Vagina (tissue), 2 donors: ENCODE results near the gene STIM1. TPM values are rescaled to one million over a fixed set of nuclear protein-coding genes. Genes with fewer than 3 reads are reported as not detected.

Experiments used
- DNase-seq, 2 donors: peaks; one replicate each; pipeline ENCODE4 v3.0.0-alpha.2; 2017; ENCODE audit errors: extremely low spot score in 2 of 2
- H3K27ac ChIP-seq: fragments of 200-600 bp; sonication (generic); one replicate; pipeline ENCODE4 v1.5.1; 2019
- H3K27me3 ChIP-seq: fragments of 200-600 bp; sonication (generic); one replicate; pipeline ENCODE4 v1.5.1; 2019
- H3K36me3 ChIP-seq, 2 donors: fragments of 200-600 bp; sonication (generic); one replicate each; pipeline ENCODE4 v1.5.1; 2017 to 2019
- H3K4me1 ChIP-seq: fragments of 200-600 bp; sonication (generic); one replicate; pipeline ENCODE4 v1.5.1; 2019
- H3K4me3 ChIP-seq, 2 donors: fragments of 200-600 bp; sonication (generic); 1 replicate in 1 of 2; 2 replicates in 1 of 2; pipeline ENCODE4 v1.5.1; 2016 to 2019
- H3K9me3 ChIP-seq: fragments of 200-600 bp; sonication (generic); one replicate; pipeline ENCODE4 v1.5.1; 2019
- POLR2A ChIP-seq, 2 donors: fragments of 450-650 bp; IDR thresholded peaks; one replicate each; pipeline ENCODE4 v1.6.1; 2017; ENCODE audit warnings: antibody characterized with exemption in 2 of 2, mild to moderate bottlenecking in 2 of 2, moderate library complexity in 2 of 2
- POLR2AphosphoS5 ChIP-seq, 2 donors: sonication (generic); formaldehyde crosslinking; IDR thresholded peaks; one replicate each; pipeline ENCODE4 v1.9.0; 2017; ENCODE audit warnings: antibody characterized with exemption in 2 of 2, mild to moderate bottlenecking in 2 of 2, low read depth in 1 of 2; ENCODE audit not compliant: insufficient read depth in 1 of 2
- intact Hi-C: fragments of 100-400 bp; cut with DNase I; formaldehyde crosslinking; loops from one replicate; pipeline ENCODE4 v1.15.1; 2023
- total RNA-seq: library from RNA; depleted of rRNA; stranded (reverse); fragments of >200 nt; gene quantifications from one replicate; pipeline ENCODE4 v1.2.3, GENCODE V29; 2016
- TF ChIP-seq, protein P1 (sequence below), 3 experiments: fragments of 450-650 bp in 2 of 3; fragments of 200-600 bp in 1 of 3; sonication (generic) in 1 of 3; IDR thresholded peaks; one replicate each; pipeline ENCODE4 v1.5.1; 2017 to 2019; ENCODE audit warnings: antibody characterized with exemption in 3 of 3, mild to moderate bottlenecking in 2 of 3, moderate library complexity in 2 of 3

Gene STIM1
- total RNA-seq, 1 donor from 2014 or later: 68.8 TPM

- H3K27ac ChIP-seq: peak overlapping the region; percentile 76
- no peak overlapping the region for H3K4me3 ChIP-seq
- no peaks in the 10 kb centered on the region for H3K36me3 ChIP-seq
- peak in 1 of 2 donors; percentile 59 for TF ChIP-seq POLR2AphosphoS5 (IDR thresholded peaks at IDR 0.05; ENCODE audit: insufficient read depth in 1 of 2, low read depth in 1 of 2)
- no peak for TF ChIP-seq POLR2A (IDR thresholded peaks at IDR 0.05)
- TF ChIP-seq, protein P1, sequence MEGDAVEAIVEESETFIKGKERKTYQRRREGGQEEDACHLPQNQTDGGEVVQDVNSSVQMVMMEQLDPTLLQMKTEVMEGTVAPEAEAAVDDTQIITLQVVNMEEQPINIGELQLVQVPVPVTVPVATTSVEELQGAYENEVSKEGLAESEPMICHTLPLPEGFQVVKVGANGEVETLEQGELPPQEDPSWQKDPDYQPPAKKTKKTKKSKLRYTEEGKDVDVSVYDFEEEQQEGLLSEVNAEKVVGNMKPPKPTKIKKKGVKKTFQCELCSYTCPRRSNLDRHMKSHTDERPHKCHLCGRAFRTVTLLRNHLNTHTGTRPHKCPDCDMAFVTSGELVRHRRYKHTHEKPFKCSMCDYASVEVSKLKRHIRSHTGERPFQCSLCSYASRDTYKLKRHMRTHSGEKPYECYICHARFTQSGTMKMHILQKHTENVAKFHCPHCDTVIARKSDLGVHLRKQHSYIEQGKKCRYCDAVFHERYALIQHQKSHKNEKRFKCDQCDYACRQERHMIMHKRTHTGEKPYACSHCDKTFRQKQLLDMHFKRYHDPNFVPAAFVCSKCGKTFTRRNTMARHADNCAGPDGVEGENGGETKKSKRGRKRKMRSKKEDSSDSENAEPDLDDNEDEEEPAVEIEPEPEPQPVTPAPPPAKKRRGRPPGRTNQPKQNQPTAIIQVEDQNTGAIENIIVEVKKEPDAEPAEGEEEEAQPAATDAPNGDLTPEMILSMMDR (IDR thresholded peaks at IDR 0.05): no peak
- peaks cover 97% of the 10 kb centered on the region for H3K4me1 ChIP-seq
- no peaks in the 10 kb centered on the region for H3K9me3 ChIP-seq
- DNase-seq: peak in 1 of 2 donors; percentile 77
- H3K27me3 ChIP-seq: no peaks in the 10 kb centered on the region
- intact Hi-C loops: loop anchor here (10.0 kb wide), 1 partner anchor 88 kb away; the partner anchor contains the start of gene STIM1
These were observed 87.6 kb downstream of the STIM1 start for GRCh38 chr11:3942956-3943497.

GRCh38 chr11:3944198-3944597 is 88.7 kb downstream of the STIM1 start:
- Histone ChIP-seq H3K27ac (peak overlapping the region; percentile 76), H3K4me1 (peaks cover 99% of the 10 kb centered on the region), H3K4me3 (no peak overlapping the region), H3K9me3 (no peaks in the 10 kb centered on the region), H3K27me3 (no peaks in the 10 kb centered on the region), H3K36me3 (no peaks in the 10 kb centered on the region)
- TF ChIP-seq, protein P1 (IDR thresholded peaks at IDR 0.05): no peak
- TF ChIP-seq POLR2AphosphoS5 (IDR thresholded peaks at IDR 0.05; ENCODE audit: insufficient read depth in 1 of 2, low read depth in 1 of 2) (peak in 1 of 2 donors; percentile 81), POLR2A (IDR thresholded peaks at IDR 0.05) (no peak)
- intact Hi-C loops: loop anchor here (10.0 kb wide), 1 partner anchor 89 kb away; the partner anchor contains the start of gene STIM1
- peak in 1 of 2 donors; percentile 86 for DNase-seq

DNA sequence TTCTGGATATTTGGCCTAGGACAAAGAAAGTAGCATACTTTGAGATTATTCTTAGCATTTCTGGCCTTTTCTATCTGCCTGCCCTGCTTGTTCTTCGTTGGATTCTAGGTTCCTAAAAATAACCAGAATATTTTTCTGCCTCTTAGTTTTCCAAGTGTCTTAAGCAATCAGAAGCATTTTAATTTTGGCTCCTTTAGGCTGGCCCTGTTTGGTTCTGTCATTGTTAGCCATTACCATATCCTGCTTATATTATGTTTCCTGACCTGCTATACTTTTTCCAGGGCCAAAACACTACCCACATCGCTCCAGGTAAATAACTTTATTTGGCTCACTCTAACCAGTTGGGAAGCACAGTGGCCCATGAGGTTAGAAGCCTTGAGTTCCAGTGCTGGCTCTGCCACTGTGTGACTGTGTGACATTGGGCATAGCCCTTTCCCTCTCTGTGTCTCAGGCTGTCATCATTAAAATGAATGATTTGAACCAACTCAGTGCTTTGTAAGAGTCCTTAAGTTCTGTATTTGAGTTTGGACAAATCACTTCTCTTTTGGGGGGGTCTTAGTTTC is 91.1 kb downstream of the STIM1 start:
- Histone ChIP-seq H3K27ac (peak overlapping the region; percentile 85), H3K36me3 (no peaks in the 10 kb centered on the region), H3K4me1 (peaks cover 99% of the 10 kb centered on the region), H3K4me3 (no peak overlapping the region), H3K9me3 (no peaks in the 10 kb centered on the region), H3K27me3 (no peaks in the 10 kb centered on the region)
- TF ChIP-seq, protein P1 (IDR thresholded peaks at IDR 0.05): no peak
- no peak for TF ChIP-seq POLR2AphosphoS5 (IDR thresholded peaks at IDR 0.05; ENCODE audit: insufficient read depth in 1 of 2, low read depth in 1 of 2)
- TF ChIP-seq POLR2A (IDR thresholded peaks at IDR 0.05): no peak
- DNase-seq: peak in 1 of 2 donors; percentile 79
- intact Hi-C loops: loop anchor here (10.0 kb wide), 1 partner anchor 92 kb away; the partner anchor contains the start of gene STIM1

DNA sequence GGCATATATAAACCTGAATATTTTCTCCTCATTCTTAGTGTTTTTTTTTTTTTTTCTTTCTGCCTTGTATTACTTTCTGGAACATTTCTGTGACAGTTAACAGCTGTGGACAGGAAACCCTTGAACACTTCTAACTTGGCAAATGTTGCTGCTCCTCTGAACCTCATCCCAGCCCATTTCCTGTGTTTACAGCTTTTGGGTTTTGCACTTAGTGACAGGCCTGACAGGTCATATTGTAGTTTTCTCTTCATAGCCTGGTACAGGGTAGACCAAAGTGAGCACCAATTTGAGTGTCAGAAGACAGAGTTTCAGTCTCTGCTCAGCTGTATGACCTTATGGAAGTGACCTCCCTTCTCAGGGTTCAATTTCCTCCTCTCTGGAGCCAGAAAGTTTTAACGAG is 91.6 kb downstream of the STIM1 start:
- H3K9me3 ChIP-seq: no peaks in the 10 kb centered on the region
- H3K4me3 ChIP-seq: peak overlapping the region in 1 of 2 donors; percentile 14
- no peaks in the 10 kb centered on the region for H3K36me3 ChIP-seq
- H3K4me1 ChIP-seq: peaks cover 99% of the 10 kb centered on the region
- intact Hi-C loops: loop anchor here (10.0 kb wide), 1 partner anchor 92 kb away; the partner anchor contains the start of gene STIM1
- no peaks in the 10 kb centered on the region for H3K27me3 ChIP-seq
- TF ChIP-seq POLR2A (IDR thresholded peaks at IDR 0.05) (no peak), POLR2AphosphoS5 (IDR thresholded peaks at IDR 0.05; ENCODE audit: insufficient read depth in 1 of 2, low read depth in 1 of 2) (peak in 1 of 2 donors; percentile 85)
- peak overlapping the region; percentile 85 for H3K27ac ChIP-seq
- peak in 1 of 2 donors; percentile 86 for DNase-seq

- intact Hi-C loops: loop anchor here (10.0 kb wide), 1 partner anchor 94 kb away; the partner anchor contains the start of gene STIM1
- no peak overlapping the region for H3K27ac ChIP-seq
These were observed 93.7 kb downstream of the STIM1 start for GRCh38 chr11:3949125-3949524.

More at GRCh38 chr11:3949125-3949524, 93.7 kb downstream of the STIM1 start:
- Histone ChIP-seq H3K9me3 (no peaks in the 10 kb centered on the region), H3K27me3 (no peaks in the 10 kb centered on the region), H3K4me3 (no peak overlapping the region), H3K4me1 (peaks cover 94% of the 10 kb centered on the region), H3K36me3 (no peaks in the 10 kb centered on the region)
- DNase-seq: no peak
- TF ChIP-seq POLR2A (IDR thresholded peaks at IDR 0.05) (no peak), POLR2AphosphoS5 (IDR thresholded peaks at IDR 0.05; ENCODE audit: insufficient read depth in 1 of 2, low read depth in 1 of 2) (no peak)
- TF ChIP-seq, protein P1 (IDR thresholded peaks at IDR 0.05): no peak
